Measurements from ENCODE around the gene ULK4. TPM values are rescaled to one million over a fixed set of nuclear protein-coding genes. Genes with fewer than 3 reads are reported as not detected.

ULK4 gene
- total RNA-seq, 4 donors from 2014 or later = 8.4 to 43.8 (median 20.8) TPM

DNA sequence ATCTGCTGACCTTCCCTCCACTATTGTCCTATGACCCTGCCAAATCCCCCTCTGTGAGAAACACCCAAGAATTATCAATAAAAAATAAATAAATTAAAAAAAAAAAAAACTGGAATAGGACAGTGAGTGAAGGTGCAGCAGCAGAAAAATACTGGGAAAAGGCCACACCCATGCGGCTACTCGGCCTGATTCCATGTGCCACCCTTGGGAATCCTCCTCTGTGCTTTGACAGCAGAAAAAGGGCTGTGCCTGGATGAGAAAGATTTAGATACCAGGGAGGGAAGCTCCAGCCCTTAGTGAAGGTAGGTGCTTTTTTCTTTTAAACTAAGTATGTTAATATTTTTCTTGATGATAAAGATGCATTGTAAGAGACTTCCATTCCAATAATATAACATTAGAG, 654.8 kb downstream of the ULK4 start:
- Histone ChIP-seq H3K36me3 (no peaks in the 10 kb centered on the region), H3K4me3 (no peak overlapping the region), H3K4me1 (no peaks in the 10 kb centered on the region), H3K9me3 (no peaks in the 10 kb centered on the region), H3K27me3 (no peaks in the 10 kb centered on the region), H3K27ac (no peak overlapping the region)
- TF ChIP-seq, protein P1, sequence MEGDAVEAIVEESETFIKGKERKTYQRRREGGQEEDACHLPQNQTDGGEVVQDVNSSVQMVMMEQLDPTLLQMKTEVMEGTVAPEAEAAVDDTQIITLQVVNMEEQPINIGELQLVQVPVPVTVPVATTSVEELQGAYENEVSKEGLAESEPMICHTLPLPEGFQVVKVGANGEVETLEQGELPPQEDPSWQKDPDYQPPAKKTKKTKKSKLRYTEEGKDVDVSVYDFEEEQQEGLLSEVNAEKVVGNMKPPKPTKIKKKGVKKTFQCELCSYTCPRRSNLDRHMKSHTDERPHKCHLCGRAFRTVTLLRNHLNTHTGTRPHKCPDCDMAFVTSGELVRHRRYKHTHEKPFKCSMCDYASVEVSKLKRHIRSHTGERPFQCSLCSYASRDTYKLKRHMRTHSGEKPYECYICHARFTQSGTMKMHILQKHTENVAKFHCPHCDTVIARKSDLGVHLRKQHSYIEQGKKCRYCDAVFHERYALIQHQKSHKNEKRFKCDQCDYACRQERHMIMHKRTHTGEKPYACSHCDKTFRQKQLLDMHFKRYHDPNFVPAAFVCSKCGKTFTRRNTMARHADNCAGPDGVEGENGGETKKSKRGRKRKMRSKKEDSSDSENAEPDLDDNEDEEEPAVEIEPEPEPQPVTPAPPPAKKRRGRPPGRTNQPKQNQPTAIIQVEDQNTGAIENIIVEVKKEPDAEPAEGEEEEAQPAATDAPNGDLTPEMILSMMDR (IDR thresholded peaks at IDR 0.05) = no peak
- TF ChIP-seq POLR2A (IDR thresholded peaks at IDR 0.05) = no peak
- no peak for DNase-seq

DNA sequence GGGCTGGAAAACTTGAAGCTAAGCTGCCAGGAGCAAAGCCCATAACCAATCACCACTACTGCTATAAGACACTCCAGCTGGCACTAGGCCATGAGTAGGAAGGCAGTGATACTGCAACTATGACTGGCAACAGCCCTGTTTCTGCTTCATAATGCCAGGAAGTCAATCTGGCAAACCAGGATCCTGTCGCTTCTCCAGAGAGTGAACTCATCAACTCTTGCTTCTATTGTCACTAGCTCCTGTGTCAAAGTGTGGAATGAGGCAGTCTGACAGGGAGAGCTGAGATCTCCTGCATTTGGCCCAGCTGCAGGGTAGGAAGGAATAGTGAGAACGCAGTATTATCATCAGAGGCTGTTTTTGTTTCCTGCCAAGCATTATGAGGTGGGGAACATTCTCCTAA, 657.3 kb downstream of the ULK4 start:
- Histone ChIP-seq H3K27ac (no peak overlapping the region), H3K9me3 (no peaks in the 10 kb centered on the region), H3K4me1 (no peaks in the 10 kb centered on the region), H3K27me3 (no peaks in the 10 kb centered on the region), H3K36me3 (no peaks in the 10 kb centered on the region), H3K4me3 (no peak overlapping the region)
- no peak for TF ChIP-seq POLR2A (IDR thresholded peaks at IDR 0.05)
- TF ChIP-seq, protein P1 (IDR thresholded peaks at IDR 0.05) = no peak
- DNase-seq = no peak

DNA sequence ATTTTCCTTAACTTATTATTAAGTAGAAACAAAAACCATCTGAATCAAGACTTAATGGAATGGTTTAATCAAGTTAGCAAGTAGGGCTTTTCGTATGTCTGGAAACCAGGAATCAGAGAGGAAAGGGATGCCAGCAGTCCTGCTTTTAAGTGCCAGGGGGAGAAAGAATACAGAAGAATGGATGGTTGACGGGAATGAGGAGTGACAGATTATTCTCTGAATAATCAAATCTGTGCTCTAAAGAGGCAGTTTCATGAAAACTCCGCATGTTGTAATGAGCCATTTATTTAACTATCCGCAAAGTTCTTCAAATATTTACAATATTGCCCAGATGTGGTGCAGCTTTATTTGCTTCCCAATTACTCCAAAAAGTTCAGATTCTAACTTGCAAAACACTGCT, 659.6 kb downstream of the ULK4 start:
- Histone ChIP-seq H3K4me1 (no peaks in the 10 kb centered on the region), H3K36me3 (no peaks in the 10 kb centered on the region), H3K27me3 (no peaks in the 10 kb centered on the region), H3K4me3 (no peak overlapping the region), H3K9me3 (no peaks in the 10 kb centered on the region), H3K27ac (no peak overlapping the region)
- DNase-seq = no peak
- TF ChIP-seq, protein P1 (IDR thresholded peaks at IDR 0.05) = no peak
- TF ChIP-seq POLR2A (IDR thresholded peaks at IDR 0.05) = no peak

DNA sequence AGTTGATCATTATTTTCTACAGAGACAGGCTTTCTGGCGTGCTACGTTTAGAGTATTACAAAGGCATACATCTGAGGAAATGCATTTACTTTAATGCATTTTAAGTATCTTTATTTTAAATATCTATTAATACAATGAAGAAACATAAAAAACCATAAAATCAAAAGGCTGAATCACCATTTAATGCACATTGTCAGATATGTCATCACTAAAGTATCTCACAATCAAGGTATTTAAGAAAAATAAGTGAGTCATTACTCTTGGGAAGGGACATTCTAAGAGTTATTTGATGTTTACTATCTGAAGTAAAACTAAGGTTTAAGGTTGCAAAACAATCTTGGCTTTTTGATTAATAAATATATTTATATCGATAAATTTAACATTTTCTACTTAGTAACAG, 660.4 kb downstream of the ULK4 start:
- no peak overlapping the region for H3K4me3 ChIP-seq
- H3K27me3 ChIP-seq = no peaks in the 10 kb centered on the region
- no peak overlapping the region for H3K27ac ChIP-seq
- no peaks in the 10 kb centered on the region for H3K36me3 ChIP-seq
- no peaks in the 10 kb centered on the region for H3K9me3 ChIP-seq
- DNase-seq = no peak
- H3K4me1 ChIP-seq = no peaks in the 10 kb centered on the region
- TF ChIP-seq POLR2A (IDR thresholded peaks at IDR 0.05) = no peak
- TF ChIP-seq, protein P1 (IDR thresholded peaks at IDR 0.05) = no peak

DNA sequence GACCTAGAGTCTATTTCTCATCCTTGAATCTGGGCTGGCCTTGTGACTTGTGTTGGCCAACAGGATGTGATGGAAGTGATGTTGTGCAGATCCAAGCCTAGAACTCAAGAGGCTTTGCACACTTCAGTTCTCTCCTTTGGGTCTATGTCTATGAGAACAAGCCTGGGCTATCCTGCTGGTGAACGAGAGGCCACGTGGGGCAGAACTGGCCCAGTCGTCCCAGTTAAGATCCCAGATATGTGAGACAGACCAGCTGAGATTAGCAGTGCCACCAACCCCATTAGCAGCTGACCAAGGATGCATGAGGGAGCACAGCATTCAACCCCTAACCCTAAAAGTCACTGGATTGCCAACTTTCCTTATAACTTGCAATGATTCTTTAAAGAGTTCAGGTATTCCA, 662.9 kb downstream of the ULK4 start:
- no peaks in the 10 kb centered on the region for H3K27me3 ChIP-seq

More for the DNA sequence above, 662.9 kb downstream of the ULK4 start:
- TF ChIP-seq, protein P1 (IDR thresholded peaks at IDR 0.05) = no peak
- no peak for TF ChIP-seq POLR2A (IDR thresholded peaks at IDR 0.05)
- no peaks in the 10 kb centered on the region for H3K36me3 ChIP-seq
- no peak for DNase-seq
- no peaks in the 10 kb centered on the region for H3K9me3 ChIP-seq
- H3K27ac ChIP-seq = no peak overlapping the region
- H3K4me1 ChIP-seq = no peaks in the 10 kb centered on the region
- H3K4me3 ChIP-seq = no peak overlapping the region
